ENCODE measurements around the gene UQCC3. TPM values are rescaled to one million over a fixed set of nuclear protein-coding genes. Genes with fewer than 3 reads are reported as not detected.

Gene UQCC3
- total RNA-seq, 3 donors from 2014 or later = 7.4 to 9.8 (median 8.3) TPM

GRCh38 chr11:62712861-62713260, 41.4 kb downstream of the UQCC3 start:
- Histone ChIP-seq H3K36me3 (no peaks in the 10 kb centered on the region), H3K27ac (no peak overlapping the region)
- intact Hi-C loops (cut with DNase I; ENCODE audit: low total_unique reads) = no loop called here

GRCh38 chr11:62713343-62713742, 41.9 kb downstream of the UQCC3 start:
- Histone ChIP-seq H3K9me3 (no peaks in the 10 kb centered on the region), H3K4me1 (peaks cover 0 to 14% of the 10 kb centered on the region in 2 donors), H3K36me3 (no peaks in the 10 kb centered on the region), H3K27me3 (no peaks in the 10 kb centered on the region), H3K4me3 (no peak overlapping the region), H3K27ac (peak overlapping the region in 1 of 2 donors; percentile 4)
- TF ChIP-seq POLR2A (IDR thresholded peaks at IDR 0.05) (no peak), POLR2AphosphoS5 (IDR thresholded peaks at IDR 0.05) (no peak), CTCF (IDR thresholded peaks at IDR 0.05) (no peak)
- DNase-seq (ENCODE audit: low spot score in 2 of 2) = no peak
- intact Hi-C loops (cut with DNase I; ENCODE audit: low total_unique reads) = no loop called here

More at GRCh38 chr11:62712861-62713260, 41.4 kb downstream of the UQCC3 start:
- Histone ChIP-seq H3K27me3 (no peaks in the 10 kb centered on the region), H3K4me3 (no peak overlapping the region), H3K9me3 (no peaks in the 10 kb centered on the region), H3K4me1 (peaks cover 0 to 16% of the 10 kb centered on the region in 2 donors)
- DNase-seq (ENCODE audit: low spot score in 2 of 2) = no peak
- TF ChIP-seq CTCF (IDR thresholded peaks at IDR 0.05) = no peak
- no peak for TF ChIP-seq POLR2AphosphoS5 (IDR thresholded peaks at IDR 0.05)
- TF ChIP-seq POLR2A (IDR thresholded peaks at IDR 0.05) = no peak

GRCh38 chr11:62715150-62716130, 44.0 kb downstream of the UQCC3 start:
- intact Hi-C loops (cut with DNase I; ENCODE audit: low total_unique reads) = no loop called here
- Histone ChIP-seq H3K9me3 (no peaks in the 10 kb centered on the region), H3K4me1 (peaks cover 0 to 9% of the 10 kb centered on the region in 2 donors), H3K27ac (peak overlapping the region; percentile 28 to 54), H3K4me3 (no peak overlapping the region), H3K27me3 (no peaks in the 10 kb centered on the region), H3K36me3 (no peaks in the 10 kb centered on the region)
- no peak for DNase-seq (ENCODE audit: low spot score in 2 of 2)
- TF ChIP-seq POLR2A (IDR thresholded peaks at IDR 0.05) (no peak), POLR2AphosphoS5 (IDR thresholded peaks at IDR 0.05) (no peak), CTCF (IDR thresholded peaks at IDR 0.05) (no peak)

GRCh38 chr11:62716206-62716605, 44.7 kb downstream of the UQCC3 start:
- peak overlapping the region in 1 of 2 donors; percentile 54 for H3K27ac ChIP-seq
- H3K4me3 ChIP-seq = no peak overlapping the region
- intact Hi-C loops (cut with DNase I; ENCODE audit: low total_unique reads) = no loop called here
- DNase-seq (ENCODE audit: low spot score in 2 of 2) = no peak
- H3K27me3 ChIP-seq = no peaks in the 10 kb centered on the region
- no peaks in the 10 kb centered on the region for H3K9me3 ChIP-seq
- H3K36me3 ChIP-seq = peaks cover 3% of the 10 kb centered on the region
- H3K4me1 ChIP-seq = peaks cover 0 to 9% of the 10 kb centered on the region in 2 donors
- no peak for TF ChIP-seq POLR2AphosphoS5 (IDR thresholded peaks at IDR 0.05)

- Histone ChIP-seq H3K4me1 (peaks cover 0 to 9% of the 10 kb centered on the region in 2 donors), H3K36me3 (peaks cover 10% of the 10 kb centered on the region), H3K9me3 (no peaks in the 10 kb centered on the region), H3K4me3 (no peak overlapping the region), H3K27ac (peak overlapping the region; percentile 13 to 54), H3K27me3 (no peaks in the 10 kb centered on the region)
- TF ChIP-seq POLR2A (IDR thresholded peaks at IDR 0.05) (no peak), CTCF (IDR thresholded peaks at IDR 0.05) (no peak), POLR2AphosphoS5 (IDR thresholded peaks at IDR 0.05) (no peak)
- DNase-seq (ENCODE audit: low spot score in 2 of 2) = no peak
- intact Hi-C loops (cut with DNase I; ENCODE audit: low total_unique reads) = no loop called here
Observed at GRCh38 chr11:62716816-62717215, 45.3 kb downstream of the UQCC3 start.

Measured in breast epithelium (tissue), 4 donors.